Common myeloid progenitor, CD34-positive (primary cell): ENCODE measurements around the gene SLC6A13.

Experiments
- CTCF ChIA-PET: fragments of 350-600 bp; sonication (Branson Sonifier 250); formaldehyde crosslinking; loops from one replicate; lab custom pipeline; 2021; ENCODE audit warnings: antibody characterized with exemption; lab: Charles Lee
- POLR2A ChIA-PET: fragments of 350-600 bp; sonication (Branson Sonifier 250); formaldehyde crosslinking; loops from one replicate; lab custom pipeline; 2021; ENCODE audit warnings: antibody characterized with exemption; lab: Charles Lee
- DNase-seq, 3 donors: peaks; one replicate each; pipeline versions ENCODE4 v3.0.0 to v3.0.0-alpha.2; 2013
- H3K27ac ChIP-seq, 2 experiments: 1 replicate in 1 of 2; 2 replicates in 1 of 2; pipeline ENCODE4 v1.7.0; 2013; ENCODE audit warnings: inconsistent platforms in 2 of 2, low read length in 2 of 2, mild to moderate bottlenecking in 2 of 2, low read depth in 1 of 2, moderate library complexity in 1 of 2; ENCODE audit not compliant: severe bottlenecking in 2 of 2, insufficient read depth in 1 of 2, poor library complexity in 1 of 2
- H3K27me3 ChIP-seq, 5 experiments: replicated peaks in 2 of 5; 1 replicate in 3 of 5; 2 replicates in 2 of 5; pipeline versions ENCODE4 v1.6.1 to v1.7.0; 2013; ENCODE audit warnings: low read length in 4 of 5, mild to moderate bottlenecking in 2 of 5, moderate library complexity in 2 of 5, inconsistent platforms in 1 of 5; ENCODE audit not compliant: insufficient read depth in 5 of 5, control insufficient read depth in 4 of 5
- H3K36me3 ChIP-seq, 4 experiments: 1 replicate in 2 of 4; 2 replicates in 2 of 4; pipeline versions ENCODE4 v1.6.1 to v1.7.0; 2013; ENCODE audit warnings: low read length in 3 of 4, control low read depth in 1 of 4, mild to moderate bottlenecking in 1 of 4; ENCODE audit not compliant: control insufficient read depth in 4 of 4, insufficient read depth in 4 of 4
- H3K4me1 ChIP-seq, 4 experiments: 1 replicate in 3 of 4; 2 replicates in 1 of 4; pipeline versions ENCODE4 v1.6.1 to v1.7.1; 2013; ENCODE audit warnings: low read length in 3 of 4, mild to moderate bottlenecking in 3 of 4, control low read depth in 1 of 4, inconsistent platforms in 1 of 4, moderate library complexity in 1 of 4; ENCODE audit not compliant: control insufficient read depth in 4 of 4, insufficient read depth in 4 of 4; ENCODE audit errors: control extremely low read depth in 1 of 4
- H3K4me3 ChIP-seq, 7 experiments: 1 replicate in 4 of 7; 2 replicates in 3 of 7; pipeline versions ENCODE4 v1.5.1 to v1.7.0; 2013; ENCODE audit warnings: mild to moderate bottlenecking in 7 of 7, low read length in 6 of 7, moderate library complexity in 6 of 7, inconsistent platforms in 2 of 7, low read depth in 2 of 7, control low read depth in 1 of 7; ENCODE audit not compliant: insufficient read depth in 4 of 7, control insufficient read depth in 1 of 7; ENCODE audit errors: extremely low read depth in 1 of 7
- H3K9me3 ChIP-seq, 5 experiments: 1 replicate in 4 of 5; 2 replicates in 1 of 5; pipeline versions ENCODE4 v1.6.1 to v1.7.1; 2013; ENCODE audit warnings: low read length in 4 of 5, mild to moderate bottlenecking in 2 of 5, inconsistent platforms in 1 of 5, low read depth in 1 of 5, moderate library complexity in 1 of 5; ENCODE audit not compliant: control insufficient read depth in 4 of 5, insufficient read depth in 2 of 5; ENCODE audit errors: control extremely low read depth in 1 of 5
- WGBS: methylation state at CpG from one replicate; pipeline ENCODE4 v1.1.5; 2013; ENCODE audit not compliant: insufficient coverage; 5-methylcytosine and 5-hydroxymethylcytosine counted together

SLC6A13 gene

GRCh38 chr12:203462-204260 lies 59.0 kb downstream of the SLC6A13 start:
- WGBS: 7% methylated on average over 52 of the region's 84 CpGs
- H3K4me1 ChIP-seq: peaks cover 0 to 11% (median 7%) of the 10 kb centered on the region in 4 experiments
- ChIA-PET CTCF (interaction anchor here (0.6 to 4.0 kb wide), 4 partner anchors 9 to 46 kb away, joined by 3 to 28 read pairs (median 4); partner anchors contain the start of gene SLC6A12), POLR2A (no interaction called here)
- H3K27me3 ChIP-seq: peaks cover 2 to 63% (median 38%) of the 10 kb centered on the region in 5 experiments
- no peaks in the 10 kb centered on the region for H3K9me3 ChIP-seq
- peak in 1 of 3 donors; percentile 44 for DNase-seq
- peak overlapping the region in 6 of 7 experiments; percentile 43 to 68 (median 50) for H3K4me3 ChIP-seq
- no peak overlapping the region for H3K27ac ChIP-seq
- no peaks in the 10 kb centered on the region for H3K36me3 ChIP-seq

- CTCF ChIA-PET: interaction anchor here (0.6 to 4.0 kb wide), 4 partner anchors 10 to 45 kb away, joined by 3 to 28 read pairs (median 4); partner anchors contain the start of gene SLC6A12
- peak overlapping the region in 5 of 7 experiments; percentile 43 to 68 (median 53) for H3K4me3 ChIP-seq
- peaks cover 0 to 11% (median 7%) of the 10 kb centered on the region in 4 experiments for H3K4me1 ChIP-seq
- POLR2A ChIA-PET: no interaction called here
- peaks cover 2 to 63% (median 40%) of the 10 kb centered on the region in 5 experiments for H3K27me3 ChIP-seq
- H3K27ac ChIP-seq: no peak overlapping the region
- DNase-seq: no peak
- no peaks in the 10 kb centered on the region for H3K36me3 ChIP-seq
- 55% methylated on average over 12 of the region's 16 CpGs for WGBS
- H3K9me3 ChIP-seq: no peaks in the 10 kb centered on the region
These were observed 59.6 kb downstream of the SLC6A13 start for GRCh38 chr12:203074-203461.

- no peak for DNase-seq
- Histone ChIP-seq H3K27ac (no peak overlapping the region), H3K4me1 (peaks cover 0 to 11% (median 7%) of the 10 kb centered on the region in 4 experiments), H3K27me3 (peaks cover 2 to 63% (median 40%) of the 10 kb centered on the region in 5 experiments), H3K4me3 (no peak overlapping the region), H3K9me3 (no peaks in the 10 kb centered on the region), H3K36me3 (no peaks in the 10 kb centered on the region)
- CTCF ChIA-PET: interaction anchor here (4.0 kb wide), 1 partner anchor 17 kb away, joined by 28 read pairs; no protein-coding TSS in a partner anchor
- WGBS: 68% methylated on average over 12 of the region's 15 CpGs
- POLR2A ChIA-PET: no interaction called here
These were observed 60.4 kb downstream of the SLC6A13 start for GRCh38 chr12:202081-202731.

- CTCF ChIA-PET: interaction anchor here (1.3 to 4.0 kb wide), 2 partner anchors 12 to 18 kb away, joined by 4 to 28 read pairs; no protein-coding TSS in a partner anchor
These were observed 61.3 kb downstream of the SLC6A13 start for GRCh38 chr12:201361-201760.

GRCh38 chr12:198705-199104 lies 63.9 kb downstream of the SLC6A13 start:
- POLR2A ChIA-PET: interaction anchor here (0.5 kb wide), 1 partner anchor 61 kb away, joined by 3 read pairs; no protein-coding TSS in a partner anchor

More at GRCh38 chr12:201361-201760, 61.3 kb downstream of the SLC6A13 start:
- Histone ChIP-seq H3K36me3 (no peaks in the 10 kb centered on the region), H3K27me3 (peaks cover 2 to 63% (median 37%) of the 10 kb centered on the region in 5 experiments), H3K4me1 (peaks cover 0 to 11% (median 7%) of the 10 kb centered on the region in 4 experiments), H3K27ac (no peak overlapping the region), H3K9me3 (no peaks in the 10 kb centered on the region), H3K4me3 (no peak overlapping the region)
- 95% methylated on average over 2 of the region's 8 CpGs for WGBS
- DNase-seq: no peak
- POLR2A ChIA-PET: no interaction called here

DNA sequence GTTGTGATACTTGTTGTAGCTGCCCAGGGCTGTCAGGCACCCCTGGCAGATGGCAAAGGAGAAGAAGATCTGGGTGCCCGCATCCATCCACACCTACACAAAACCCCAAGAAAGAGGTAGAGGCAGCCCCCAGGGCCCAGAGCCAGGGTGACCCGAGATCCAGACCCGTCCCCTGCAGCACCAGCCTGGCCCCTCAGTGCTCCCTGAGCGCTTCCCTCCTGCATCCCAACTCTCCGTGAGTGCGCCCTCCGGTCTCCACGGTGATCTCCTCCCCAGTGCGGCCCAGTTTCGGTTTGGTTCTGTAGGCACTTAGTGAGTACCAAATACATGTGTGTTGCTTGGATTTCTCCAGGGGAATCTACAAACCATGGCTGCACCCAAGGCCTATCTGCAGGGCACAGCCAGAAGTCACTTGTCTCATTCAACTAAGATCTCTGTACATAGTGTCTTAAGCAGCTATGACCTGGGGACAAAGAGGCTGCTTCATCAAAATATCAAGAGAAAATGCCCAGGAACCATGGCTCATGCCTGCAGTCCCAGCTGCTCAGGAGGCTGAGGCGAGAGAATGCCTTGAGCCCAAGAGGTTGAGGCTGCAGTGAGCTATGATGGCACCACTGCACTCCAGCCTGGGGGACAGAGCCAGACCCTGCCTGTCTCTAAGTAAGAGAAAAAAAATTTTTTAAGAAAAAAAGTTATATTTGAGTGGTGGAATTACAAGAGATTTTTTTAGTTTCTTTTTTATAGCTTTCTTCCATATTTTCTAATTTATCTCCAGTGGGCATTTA lies 64.5 kb downstream of the SLC6A13 start:
- WGBS: 100% methylated on average over 9 of the region's 11 CpGs
- Histone ChIP-seq H3K36me3 (no peaks in the 10 kb centered on the region), H3K4me1 (no peaks in the 10 kb centered on the region), H3K4me3 (no peak overlapping the region), H3K9me3 (no peaks in the 10 kb centered on the region), H3K27me3 (peaks cover 0 to 42% (median 28%) of the 10 kb centered on the region in 5 experiments), H3K27ac (no peak overlapping the region)
- ChIA-PET POLR2A (interaction anchor here (0.5 kb wide), 1 partner anchor 61 kb away, joined by 3 read pairs; no protein-coding TSS in a partner anchor), CTCF (interaction anchor here (1.1 to 2.1 kb wide), 4 partner anchors 9 to 28 kb away, joined by 3 to 8 read pairs (median 6); no protein-coding TSS in a partner anchor)
- no peak for DNase-seq

More at GRCh38 chr12:198705-199104, 63.9 kb downstream of the SLC6A13 start:
- DNase-seq: no peak
- Histone ChIP-seq H3K36me3 (no peaks in the 10 kb centered on the region), H3K9me3 (no peaks in the 10 kb centered on the region), H3K27ac (no peak overlapping the region), H3K27me3 (peaks cover 0 to 47% (median 28%) of the 10 kb centered on the region in 5 experiments), H3K4me1 (peaks cover 0 to 4% (median 3%) of the 10 kb centered on the region in 4 experiments), H3K4me3 (no peak overlapping the region)
- CTCF ChIA-PET: interaction anchor here (1.1 to 2.1 kb wide), 4 partner anchors 9 to 28 kb away, joined by 3 to 8 read pairs (median 6); no protein-coding TSS in a partner anchor
- WGBS: 84% methylated on average over 5 of the region's 9 CpGs
